DMS 273 (cell line): ENCODE measurements around the gene RUBCNL.
"Not testable (repeated sequence)": the region's sequence is repeated elsewhere in the genome, so short reads cannot be mapped to it uniquely, and the experiment has no call there.

ENCODE experiments used
- DNase-seq: peaks from one replicate; lab custom pipeline; 2025; ENCODE audit not compliant: unreplicated experiment; lab: John Stamatoyannopoulos, UW

Gene RUBCNL

GRCh38 chr13:46377554-46377953 lies 9.5 kb downstream of the RUBCNL start:
- DNase-seq = no peak

DNA sequence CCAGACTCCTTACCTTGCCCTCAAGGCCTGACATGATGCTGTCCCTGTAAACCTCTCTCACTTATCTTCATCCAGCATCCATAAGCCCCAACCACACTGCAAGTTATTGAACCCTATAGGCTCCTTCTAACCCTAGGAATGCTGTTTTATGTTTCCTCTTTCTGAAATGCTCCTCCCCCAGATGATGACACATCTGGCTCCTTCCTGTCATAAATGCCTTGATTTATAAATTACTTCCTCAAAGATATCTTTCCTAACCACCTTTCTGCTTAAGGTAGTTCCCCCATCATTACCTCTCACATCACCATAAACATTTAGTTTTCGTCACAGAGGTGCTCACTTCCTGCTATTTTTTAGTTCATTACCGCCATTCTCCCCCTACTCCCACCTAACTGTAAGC lies 12.3 kb downstream of the RUBCNL start:
- DNase-seq = no peak

GRCh38 chr13:46373623-46374022 lies 13.4 kb downstream of the RUBCNL start:
- peak; percentile 33 for DNase-seq

- not testable (repeated sequence) for DNase-seq
These were observed 14.1 kb downstream of the RUBCNL start for GRCh38 chr13:46372938-46373337.

- DNase-seq = no peak
These were observed 15.0 kb downstream of the RUBCNL start for GRCh38 chr13:46372071-46372470.

GRCh38 chr13:46369506-46370277 lies 17.4 kb downstream of the RUBCNL start:
- no peak for DNase-seq

DNA sequence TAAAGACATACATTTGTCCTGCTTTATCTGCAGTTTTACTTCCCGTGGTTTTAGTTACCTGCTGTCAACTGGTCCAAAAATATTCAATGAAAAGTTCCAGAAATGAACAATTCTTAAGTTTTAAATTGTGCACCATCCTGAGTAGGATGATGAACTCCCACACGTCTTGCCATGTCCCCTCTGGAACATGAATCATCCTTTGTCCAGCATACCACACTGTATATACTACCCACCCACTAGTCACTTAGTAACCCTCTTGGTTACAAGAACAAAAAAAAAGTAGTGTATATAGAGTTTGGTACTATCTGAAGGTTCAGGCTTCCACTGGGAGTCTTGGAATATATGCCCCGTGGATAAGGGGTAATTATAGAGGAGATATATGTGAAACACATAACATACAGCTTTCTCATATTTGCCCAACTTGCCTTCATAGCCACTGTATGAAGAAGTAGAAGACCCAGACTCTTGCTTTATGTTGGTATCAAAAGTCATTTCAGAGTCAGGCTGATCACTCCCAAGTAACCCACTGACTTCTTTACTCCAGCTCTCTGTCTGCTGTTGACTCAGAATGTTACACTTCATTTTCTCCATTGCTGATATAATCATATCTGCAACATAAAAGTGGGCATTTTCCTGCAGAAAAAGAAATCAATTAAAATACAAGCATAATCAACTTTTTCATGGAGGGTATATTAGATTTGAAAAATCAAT lies 19.3 kb downstream of the RUBCNL start:
- DNase-seq = no peak

GRCh38 chr13:46361276-46361934 lies 25.6 kb downstream of the RUBCNL start:
- no peak for DNase-seq

DNA sequence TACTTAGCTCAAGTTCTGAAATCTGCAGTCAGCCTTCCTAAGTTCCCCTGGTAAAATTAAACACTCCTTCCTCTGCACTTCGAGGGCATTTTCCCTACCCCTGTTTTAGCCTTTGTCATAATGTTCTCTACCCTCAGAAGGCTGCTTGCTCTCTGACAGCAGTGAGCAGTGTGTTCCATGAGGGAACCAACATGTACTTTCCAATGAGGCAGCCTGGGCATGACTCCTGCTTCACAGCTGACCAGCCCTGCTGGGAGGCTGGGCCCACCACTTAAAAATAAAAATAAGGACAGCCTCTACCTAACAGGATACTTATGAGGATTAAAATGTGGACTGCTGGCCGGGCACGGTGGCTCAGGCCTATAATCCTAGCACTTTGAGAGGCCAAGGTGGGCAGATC lies 26.4 kb downstream of the RUBCNL start:
- DNase-seq = no peak

- no peak for DNase-seq
These were observed 27.3 kb downstream of the RUBCNL start for GRCh38 chr13:46359714-46360113.

GRCh38 chr13:46355901-46356590 lies 31.0 kb downstream of the RUBCNL start:
- no peak for DNase-seq

DNA sequence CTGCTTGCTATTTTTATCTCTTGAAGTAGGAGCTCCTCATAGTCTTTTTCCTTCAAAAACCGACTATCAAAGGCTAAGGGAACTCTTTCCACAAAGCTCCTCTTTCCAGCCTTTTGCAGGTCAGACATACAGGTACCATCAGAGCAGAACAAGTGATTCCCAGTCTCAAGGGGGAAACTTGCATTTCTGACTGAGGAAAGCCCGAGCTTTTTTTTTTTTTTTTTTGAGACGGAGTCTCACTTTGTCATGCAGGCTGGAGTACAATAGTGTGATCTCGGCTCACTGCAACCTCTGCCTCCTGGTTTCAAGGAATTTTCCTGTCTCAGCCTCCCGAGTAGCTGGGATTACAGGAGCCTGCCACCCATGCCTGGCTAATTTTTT lies 32.0 kb downstream of the RUBCNL start:
- no peak for DNase-seq

DNA sequence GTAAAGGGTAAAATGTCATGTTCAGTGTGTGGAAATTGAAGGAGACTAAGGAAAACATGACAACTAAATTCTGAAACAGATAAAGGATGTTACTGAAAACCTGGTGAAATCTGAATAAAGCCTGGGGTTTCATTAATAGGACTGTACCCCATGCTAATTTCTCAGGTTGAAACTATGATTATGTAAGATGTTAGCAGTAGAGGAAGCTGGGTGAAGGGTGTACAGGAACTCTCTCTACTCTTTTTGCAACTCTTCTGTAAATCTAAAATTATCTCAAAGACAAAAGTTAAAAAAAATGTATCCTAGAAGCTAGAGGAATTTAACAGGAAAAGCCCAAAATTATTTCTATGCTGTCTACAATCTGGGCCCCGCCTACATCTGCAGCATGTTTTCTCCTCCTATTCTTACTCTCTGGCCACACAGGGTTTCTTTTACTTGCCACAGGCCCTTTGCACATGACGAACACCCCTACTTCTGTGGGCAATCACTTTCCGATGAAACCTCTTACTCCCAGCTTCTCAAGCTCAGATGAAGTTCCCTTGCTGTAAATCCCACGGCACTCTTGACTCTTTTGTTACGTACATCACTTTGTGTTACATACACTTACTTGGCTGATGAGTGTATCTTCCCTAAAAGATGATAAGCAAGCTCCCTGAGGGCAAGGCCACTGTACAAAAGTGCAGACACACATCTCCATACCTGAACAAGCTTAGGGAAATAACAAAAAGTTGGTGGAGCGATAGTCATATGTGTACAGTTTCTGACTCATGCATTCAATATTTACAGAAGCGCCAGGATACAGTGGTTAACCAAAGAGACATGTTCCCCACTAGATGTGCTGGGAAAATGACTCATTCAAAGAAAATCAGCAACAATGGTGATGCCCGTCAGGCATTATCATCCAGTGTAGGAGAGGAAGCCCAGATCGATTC lies 32.6 kb downstream of the RUBCNL start:
- no peak for DNase-seq

DNA sequence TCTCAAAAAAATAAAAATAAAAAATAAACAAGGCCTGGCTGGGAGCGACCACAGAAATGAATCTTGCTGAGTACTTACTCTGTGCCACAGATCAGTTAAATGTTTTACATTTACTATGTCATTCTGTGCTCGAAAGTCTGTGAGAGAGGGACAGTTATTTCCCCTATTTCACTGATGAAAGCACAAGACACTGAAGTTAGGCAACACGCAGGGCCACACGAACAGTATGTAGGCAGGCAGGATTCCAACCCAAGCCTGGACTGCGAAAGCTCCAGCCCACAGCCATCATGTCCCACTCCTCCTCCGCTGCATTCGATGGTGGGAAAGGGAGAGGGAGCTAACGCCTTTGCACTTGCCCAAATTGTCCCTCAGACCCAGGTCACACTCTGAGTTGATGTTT lies 34.2 kb downstream of the RUBCNL start:
- DNase-seq = no peak

DNA sequence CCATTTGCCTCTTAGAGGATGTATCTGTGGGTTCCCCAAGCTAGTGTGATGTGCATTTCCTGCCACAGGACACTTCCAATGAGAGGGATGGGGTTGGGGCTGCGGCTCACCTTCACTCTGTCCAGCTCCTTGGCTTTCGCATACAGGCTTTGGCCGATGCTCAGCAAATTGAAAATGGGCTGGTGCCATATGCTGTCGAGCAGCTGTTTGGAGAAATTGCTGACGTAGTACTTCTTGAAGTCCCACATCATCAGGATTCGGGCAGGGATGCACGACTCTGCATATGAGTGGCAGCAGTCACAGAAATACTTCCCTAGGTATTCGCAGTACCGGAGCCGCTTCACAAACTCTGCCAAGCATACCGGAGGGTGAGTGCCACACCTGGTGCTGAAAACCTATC lies 37.0 kb downstream of the RUBCNL start:
- no peak for DNase-seq

DNA sequence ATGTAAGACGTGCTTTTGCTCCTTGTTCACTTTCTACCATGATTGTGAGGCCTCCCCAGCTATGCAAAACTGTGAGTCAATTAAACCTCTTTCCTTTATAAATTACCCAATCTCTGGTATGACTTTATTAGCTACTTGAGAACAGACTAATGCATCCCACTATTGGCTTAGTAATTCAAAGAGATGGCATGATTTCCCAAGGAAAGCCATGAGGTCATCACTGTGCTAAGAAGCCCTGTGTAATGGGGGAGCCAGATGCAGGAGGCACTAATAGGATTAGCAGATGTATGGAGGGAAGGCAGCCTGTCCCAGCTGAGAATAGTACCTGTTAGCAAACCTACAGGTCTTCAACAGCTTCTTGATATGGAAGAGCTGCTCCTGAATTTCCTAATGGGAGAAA lies 38.1 kb downstream of the RUBCNL start:
- DNase-seq = peak; percentile 8

DNA sequence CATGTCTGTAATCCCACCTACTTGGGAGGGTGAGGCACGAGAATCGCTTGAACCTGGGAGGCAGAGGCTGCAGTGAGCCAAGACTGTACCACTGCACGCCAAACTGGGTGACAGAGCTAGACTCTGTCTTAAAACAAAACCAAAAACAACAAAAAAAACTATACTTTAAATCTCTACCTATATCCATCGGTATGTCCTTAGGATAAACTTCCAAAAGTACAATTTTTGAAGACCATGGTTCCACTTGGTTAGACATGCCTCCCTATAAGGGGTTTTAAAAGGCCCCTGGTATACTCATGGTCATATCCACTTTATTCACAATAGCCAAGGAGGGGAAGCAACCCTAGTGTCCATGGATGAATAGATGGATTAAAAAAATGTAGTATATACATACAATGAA lies 39.8 kb downstream of the RUBCNL start:
- DNase-seq = no peak

- DNase-seq = no peak
These were observed 41.2 kb downstream of the RUBCNL start for GRCh38 chr13:46345866-46346265.

DNA sequence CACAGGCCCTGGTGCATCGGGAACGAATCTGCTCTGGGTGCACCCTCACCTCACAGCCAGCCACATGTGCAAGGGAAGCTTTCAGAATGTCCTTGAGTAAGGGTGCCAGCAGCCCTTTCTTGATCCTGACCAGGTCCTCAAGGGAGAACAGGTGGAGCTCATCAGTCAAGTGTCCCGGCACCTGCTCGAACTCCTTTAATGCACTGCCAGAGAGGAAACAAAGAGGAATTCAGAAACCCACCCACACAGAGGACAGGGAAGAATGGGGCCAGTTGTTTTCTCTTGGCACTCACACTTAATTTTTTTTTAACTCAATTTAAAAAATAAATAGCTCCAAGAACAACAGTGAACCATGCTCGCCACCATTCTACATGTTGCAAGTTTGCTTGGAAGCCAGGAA lies 41.7 kb downstream of the RUBCNL start:
- DNase-seq = no peak

DNA sequence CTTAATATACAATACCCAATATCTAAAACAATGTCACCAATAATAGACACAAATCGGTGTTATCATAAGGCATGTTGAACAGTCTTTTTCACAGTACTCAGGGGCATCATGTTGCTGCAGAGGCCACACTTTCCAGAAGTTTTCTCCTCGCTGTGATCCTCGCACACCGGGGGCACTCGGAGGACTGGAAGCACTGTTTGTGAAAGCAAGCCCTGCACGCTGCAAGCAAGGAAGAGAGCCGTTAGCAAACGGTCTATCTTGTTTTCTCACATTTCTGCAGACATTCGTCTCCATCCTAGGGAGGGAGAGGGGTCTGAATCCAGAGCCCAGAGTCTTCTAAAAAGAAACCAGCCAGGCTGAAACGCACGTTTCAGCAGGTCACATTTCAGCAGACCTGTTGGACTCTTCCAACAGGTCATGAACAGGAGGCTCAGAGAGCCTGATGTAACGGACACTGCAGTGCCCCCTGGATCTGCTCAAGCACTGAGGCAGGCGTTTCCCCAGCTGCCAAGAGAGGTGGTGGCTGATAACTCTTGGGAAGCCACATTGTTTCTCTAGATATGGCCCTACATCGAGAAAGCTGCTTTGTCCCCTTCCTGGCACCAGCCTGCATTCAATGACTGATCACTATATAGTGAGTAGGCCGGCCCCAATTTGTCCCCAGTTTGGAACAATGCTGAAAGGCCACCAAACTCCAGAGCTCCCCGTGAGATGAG lies 43.6 kb downstream of the RUBCNL start:
- DNase-seq = no peak
